Thymus (tissue), 11 donors: Measurements from ENCODE around the gene MAGI2. TPM values are rescaled to one million over a fixed set of nuclear protein-coding genes. Genes with fewer than 3 reads are reported as not detected.

Experiments
- DNase-seq, 9 donors: peaks; one replicate each; pipeline ENCODE4 v3.0.0-alpha.2; 2013; ENCODE audit warnings: low spot score in 9 of 9, low read depth in 6 of 9, missing footprints in 1 of 9
- H3K27ac ChIP-seq, 2 donors: one replicate each; pipeline ENCODE4 v1.5.1; 2013; ENCODE audit warnings: control low read depth in 1 of 2, low read depth in 1 of 2, low read length in 1 of 2, mild to moderate bottlenecking in 1 of 2, moderate library complexity in 1 of 2
- H3K27me3 ChIP-seq, 2 donors: one replicate each; pipeline ENCODE4 v1.5.1; 2013; ENCODE audit warnings: low read length in 1 of 2; ENCODE audit not compliant: control insufficient read depth in 2 of 2, insufficient read depth in 1 of 2
- H3K36me3 ChIP-seq, 2 donors: one replicate each; pipeline ENCODE4 v1.5.1; 2013; ENCODE audit warnings: low read length in 1 of 2, mild to moderate bottlenecking in 1 of 2, moderate library complexity in 1 of 2; ENCODE audit not compliant: control insufficient read depth in 2 of 2, insufficient read depth in 2 of 2
- H3K4me1 ChIP-seq, 2 donors: one replicate each; pipeline ENCODE4 v1.5.1; 2013; ENCODE audit warnings: low read length in 2 of 2; ENCODE audit not compliant: control insufficient read depth in 2 of 2, insufficient read depth in 2 of 2
- H3K4me3 ChIP-seq, 2 donors: one replicate each; pipeline ENCODE4 v1.5.1; 2013; ENCODE audit warnings: low read length in 2 of 2, control low read depth in 1 of 2, mild to moderate bottlenecking in 1 of 2
- H3K9me3 ChIP-seq, 2 donors: one replicate each; pipeline ENCODE4 v1.5.1; 2013; ENCODE audit warnings: low read length in 1 of 2, mild to moderate bottlenecking in 1 of 2; ENCODE audit not compliant: control insufficient read depth in 2 of 2, insufficient read depth in 1 of 2
- WGBS: extraction: QIAGEN DNeasy Blood & Tissue Kit; methylation state at CpG from one replicate; pipeline ENCODE4 v1.1.7; 2013; 5-methylcytosine and 5-hydroxymethylcytosine counted together
- polyA plus RNA-seq: library from polyadenylated mRNA; stranded (reverse); fragments of 200-250 nt; gene quantifications from one replicate; pipeline ENCODE4 v1.2.3, GENCODE V29; 2013
- total RNA-seq: library from RNA; stranded (reverse); fragments of 120-200 nt; gene quantifications from one replicate; pipeline ENCODE4 v1.2.4, GENCODE V29; 2013
- donor health status: healthy.

Gene MAGI2
- total and polyA plus RNA-seq, 2 donors, result 0.42 to 1.7 TPM

GRCh38 chr7:78620920-78621319, 832.5 kb downstream of the MAGI2 start:
- Histone ChIP-seq H3K36me3 (no peaks in the 10 kb centered on the region), H3K4me3 (no peak overlapping the region), H3K27ac (no peak overlapping the region), H3K27me3 (no peaks in the 10 kb centered on the region), H3K9me3 (no peaks in the 10 kb centered on the region), H3K4me1 (no peaks in the 10 kb centered on the region)
- 62% methylated on average over 2 of the region's 2 CpGs for WGBS
- peak in 6 of 9 donors; percentile 2 to 44 (median 10) for DNase-seq

GRCh38 chr7:78616539-78616938, 836.9 kb downstream of the MAGI2 start:
- H3K27me3 ChIP-seq, result no peaks in the 10 kb centered on the region
- no peaks in the 10 kb centered on the region for H3K9me3 ChIP-seq
- H3K36me3 ChIP-seq, result no peaks in the 10 kb centered on the region
- no peak overlapping the region for H3K4me3 ChIP-seq
- no peak for DNase-seq
- no peaks in the 10 kb centered on the region for H3K4me1 ChIP-seq
- no peak overlapping the region for H3K27ac ChIP-seq

GRCh38 chr7:78609281-78609680, 844.2 kb downstream of the MAGI2 start:
- H3K36me3 ChIP-seq, result no peaks in the 10 kb centered on the region
- H3K4me1 ChIP-seq, result no peaks in the 10 kb centered on the region
- H3K9me3 ChIP-seq, result no peaks in the 10 kb centered on the region
- no peak for DNase-seq
- 90% methylated on average over 2 of the region's 2 CpGs for WGBS
- H3K27me3 ChIP-seq, result no peaks in the 10 kb centered on the region
- no peak overlapping the region for H3K4me3 ChIP-seq
- H3K27ac ChIP-seq, result no peak overlapping the region

GRCh38 chr7:78607099-78607498, 846.4 kb downstream of the MAGI2 start:
- 81% methylated on average over 5 of the region's 5 CpGs for WGBS
- Histone ChIP-seq H3K27me3 (no peaks in the 10 kb centered on the region), H3K4me1 (no peaks in the 10 kb centered on the region), H3K27ac (no peak overlapping the region), H3K4me3 (no peak overlapping the region), H3K9me3 (no peaks in the 10 kb centered on the region), H3K36me3 (no peaks in the 10 kb centered on the region)
- no peak for DNase-seq

GRCh38 chr7:78605119-78605518, 848.3 kb downstream of the MAGI2 start:
- Histone ChIP-seq H3K9me3 (no peaks in the 10 kb centered on the region), H3K36me3 (no peaks in the 10 kb centered on the region), H3K27me3 (no peaks in the 10 kb centered on the region), H3K27ac (no peak overlapping the region), H3K4me3 (no peak overlapping the region), H3K4me1 (no peaks in the 10 kb centered on the region)
- WGBS, result 89% methylated on average over 1 of the region's 1 CpG
- no peak for DNase-seq

- DNase-seq, result no peak
- H3K4me1 ChIP-seq, result no peaks in the 10 kb centered on the region
- no peaks in the 10 kb centered on the region for H3K27me3 ChIP-seq
- H3K4me3 ChIP-seq, result no peak overlapping the region
- WGBS, result 83% methylated on average over 2 of the region's 2 CpGs
- no peak overlapping the region for H3K27ac ChIP-seq
- H3K36me3 ChIP-seq, result no peaks in the 10 kb centered on the region
- H3K9me3 ChIP-seq, result no peaks in the 10 kb centered on the region
Observed at GRCh38 chr7:78601728-78602127, 851.7 kb downstream of the MAGI2 start.

- WGBS, result 92% methylated on average over 3 of the region's 3 CpGs
- H3K27ac ChIP-seq, result no peak overlapping the region
- H3K9me3 ChIP-seq, result no peaks in the 10 kb centered on the region
- H3K4me3 ChIP-seq, result no peak overlapping the region
- DNase-seq, result no peak
- no peaks in the 10 kb centered on the region for H3K36me3 ChIP-seq
- H3K4me1 ChIP-seq, result no peaks in the 10 kb centered on the region
- H3K27me3 ChIP-seq, result no peaks in the 10 kb centered on the region
Observed at GRCh38 chr7:78594156-78594555, 859.3 kb downstream of the MAGI2 start.

- Histone ChIP-seq H3K27me3 (no peaks in the 10 kb centered on the region), H3K36me3 (no peaks in the 10 kb centered on the region), H3K27ac (no peak overlapping the region), H3K4me3 (no peak overlapping the region), H3K9me3 (no peaks in the 10 kb centered on the region), H3K4me1 (no peaks in the 10 kb centered on the region)
- DNase-seq, result no peak
- WGBS, result 94% methylated on average over 1 of the region's 1 CpG
Observed at GRCh38 chr7:78588393-78588792, 865.1 kb downstream of the MAGI2 start.

GRCh38 chr7:78587443-78588044, 865.9 kb downstream of the MAGI2 start:
- no peak for DNase-seq
- Histone ChIP-seq H3K36me3 (no peaks in the 10 kb centered on the region), H3K27me3 (no peaks in the 10 kb centered on the region), H3K27ac (no peak overlapping the region), H3K4me3 (no peak overlapping the region), H3K9me3 (no peaks in the 10 kb centered on the region), H3K4me1 (no peaks in the 10 kb centered on the region)
- 94% methylated on average over 5 of the region's 5 CpGs for WGBS

GRCh38 chr7:78585980-78586379, 867.5 kb downstream of the MAGI2 start:
- 98% methylated on average over 4 of the region's 4 CpGs for whole genome bisulfite sequencing
- Histone ChIP-seq H3K9me3 (no peaks in the 10 kb centered on the region), H3K27ac (no peak overlapping the region), H3K27me3 (no peaks in the 10 kb centered on the region), H3K4me3 (no peak overlapping the region), H3K36me3 (no peaks in the 10 kb centered on the region), H3K4me1 (no peaks in the 10 kb centered on the region)
- DNase-seq, result no peak
